ENCODE results near the gene DEPDC7. TPM values are rescaled to one million over a fixed set of nuclear protein-coding genes. Genes with fewer than 3 reads are reported as not detected.
A peak's percentile ranks its signal among the peaks of the same experiment; 100 is the strongest.
"Not testable (repeated sequence)": the region's sequence is repeated elsewhere in the genome, so short reads cannot be mapped to it uniquely, and the experiment has no call there.

The DEPDC7 gene
- total RNA-seq, 2 donors from 2014 or later = 1.2 to 2.4 TPM

DNA sequence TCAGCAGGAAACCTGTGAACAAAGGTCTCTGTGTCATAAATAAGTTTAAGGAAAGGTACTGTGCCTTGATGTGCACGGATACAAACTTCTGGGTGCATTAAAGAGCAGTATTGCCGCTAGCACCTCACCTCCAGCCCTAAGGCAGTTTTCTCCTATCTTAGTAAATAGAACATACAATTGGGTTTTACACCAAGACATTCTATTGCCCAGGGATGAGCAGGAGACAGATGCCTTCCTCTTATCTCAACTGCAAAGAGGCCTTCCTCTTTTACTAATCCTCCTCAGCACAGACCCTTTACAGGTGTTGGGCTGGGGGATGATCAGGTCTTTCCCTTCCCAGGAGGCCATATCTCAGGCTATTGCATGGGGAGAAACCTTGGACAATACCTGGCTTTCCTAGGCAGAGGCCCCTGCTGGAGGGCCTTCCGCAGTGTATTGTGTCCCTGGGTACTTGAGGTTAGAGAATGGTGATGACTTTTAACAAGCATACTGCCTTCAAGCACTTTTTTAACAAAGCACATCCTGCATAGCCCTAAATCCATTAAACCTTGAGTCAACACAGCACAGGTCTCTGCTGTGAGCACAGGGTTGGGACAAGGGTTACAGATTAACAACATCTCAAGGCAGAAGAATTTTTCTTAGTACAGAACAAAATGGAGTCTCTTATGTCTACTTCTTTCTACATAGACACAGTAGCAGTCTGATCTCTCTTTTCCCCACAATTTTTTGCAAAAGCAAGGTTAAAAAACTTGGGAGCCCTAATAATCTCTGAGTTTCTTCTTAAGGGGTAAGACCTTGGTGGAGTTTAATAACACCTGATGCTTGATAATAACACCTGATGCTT is 34.1 kb downstream of the DEPDC7 start:
- H3K4me1 Mint-ChIP-seq (ENCODE audit: low read depth); H3K27ac Mint-ChIP-seq; DNase-seq; H3K27me3 Mint-ChIP-seq (ENCODE audit: low read depth); H3K9me3 Mint-ChIP-seq; H3K4me3 Mint-ChIP-seq; ATAC-seq (replicated peaks in 1 of 2): not testable (repeated sequence)
- peaks cover 2 to 11% of the 10 kb centered on the region in 2 donors for H3K36me3 Mint-ChIP-seq (ENCODE audit: insufficient read depth in 2 of 2)

DNA sequence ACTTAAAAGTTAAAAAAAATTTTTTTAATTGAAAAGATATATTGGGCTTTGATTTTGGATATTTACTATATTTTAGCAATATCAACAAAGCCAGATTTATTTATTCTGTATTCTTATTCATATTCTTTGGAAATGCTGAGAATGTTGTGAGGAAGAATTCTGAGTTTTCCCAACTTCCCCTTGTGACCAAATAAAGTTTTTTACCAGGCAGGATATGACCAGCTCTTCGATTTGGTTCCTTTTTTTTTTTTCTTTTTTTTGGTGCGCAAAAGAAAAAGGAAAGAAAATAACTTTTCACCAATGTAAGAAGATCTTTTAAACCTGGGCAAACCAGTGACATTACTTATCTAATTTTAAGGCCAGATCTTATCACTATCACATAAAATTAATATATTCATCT is 36.6 kb downstream of the DEPDC7 start:
- no peak overlapping the region for H3K4me3 Mint-ChIP-seq
- no peaks in the 10 kb centered on the region for H3K9me3 Mint-ChIP-seq
- no peak overlapping the region for H3K27ac Mint-ChIP-seq
- H3K27me3 Mint-ChIP-seq (ENCODE audit: low read depth) = no peaks in the 10 kb centered on the region
- DNase-seq = no peak
- no peak for ATAC-seq (replicated peaks in 1 of 2)
- H3K4me1 Mint-ChIP-seq (ENCODE audit: low read depth) = no peaks in the 10 kb centered on the region
- H3K36me3 Mint-ChIP-seq (ENCODE audit: insufficient read depth in 2 of 2) = peaks cover 2 to 5% of the 10 kb centered on the region in 2 donors

DNA sequence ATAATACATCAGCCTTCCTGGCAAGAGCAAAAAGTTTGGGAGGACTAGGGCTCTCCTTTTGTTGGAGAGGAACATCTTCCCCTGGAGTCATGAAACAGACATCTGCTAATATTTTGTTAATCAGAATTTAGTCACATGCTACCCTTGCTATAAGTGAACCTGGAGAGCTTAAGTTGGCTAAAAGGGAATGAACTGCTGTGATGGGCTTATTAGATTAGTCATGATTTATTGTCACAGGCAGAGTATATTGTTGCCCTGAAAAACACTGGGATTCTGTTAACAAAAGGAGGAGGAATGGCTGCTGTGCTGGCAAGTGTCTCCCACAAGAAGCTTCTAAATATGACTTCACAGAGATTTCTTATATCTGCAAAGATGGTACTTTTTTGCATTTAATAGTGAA is 39.7 kb downstream of the DEPDC7 start:
- peaks cover 5% of the 10 kb centered on the region for H3K4me1 Mint-ChIP-seq (ENCODE audit: low read depth)

DNA sequence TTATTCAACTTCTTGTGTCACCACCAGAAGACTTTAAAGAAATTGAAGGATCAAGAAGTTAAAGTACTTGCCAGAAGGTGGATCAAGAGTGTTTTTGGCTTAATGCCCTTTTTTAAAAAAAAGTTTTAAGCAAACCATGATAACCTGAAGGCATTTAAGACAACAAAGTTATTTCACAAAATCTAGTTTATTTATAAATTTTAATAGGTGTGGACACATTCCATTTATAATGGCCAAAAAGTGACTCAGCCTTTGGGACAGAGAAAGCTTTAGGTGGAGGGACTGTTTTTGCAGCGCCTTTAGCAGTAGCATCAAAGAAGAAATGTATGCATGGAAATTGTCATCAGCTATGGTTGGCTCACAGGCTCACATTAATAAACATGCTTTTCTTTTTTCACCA is 41.6 kb downstream of the DEPDC7 start:
- no peak for ATAC-seq (replicated peaks in 1 of 2)
- H3K36me3 Mint-ChIP-seq (ENCODE audit: insufficient read depth in 2 of 2) = peaks cover 2 to 5% of the 10 kb centered on the region in 2 donors

More for the DNA sequence above, 39.7 kb downstream of the DEPDC7 start:
- Mint-ChIP-seq H3K36me3 (ENCODE audit: insufficient read depth in 2 of 2) (peaks cover 2 to 5% of the 10 kb centered on the region in 2 donors), H3K9me3 (no peaks in the 10 kb centered on the region), H3K27ac (no peak overlapping the region), H3K4me3 (no peak overlapping the region), H3K27me3 (ENCODE audit: low read depth) (no peaks in the 10 kb centered on the region)
- ATAC-seq (replicated peaks in 1 of 2) (no peak), DNase-seq (no peak)

DNA sequence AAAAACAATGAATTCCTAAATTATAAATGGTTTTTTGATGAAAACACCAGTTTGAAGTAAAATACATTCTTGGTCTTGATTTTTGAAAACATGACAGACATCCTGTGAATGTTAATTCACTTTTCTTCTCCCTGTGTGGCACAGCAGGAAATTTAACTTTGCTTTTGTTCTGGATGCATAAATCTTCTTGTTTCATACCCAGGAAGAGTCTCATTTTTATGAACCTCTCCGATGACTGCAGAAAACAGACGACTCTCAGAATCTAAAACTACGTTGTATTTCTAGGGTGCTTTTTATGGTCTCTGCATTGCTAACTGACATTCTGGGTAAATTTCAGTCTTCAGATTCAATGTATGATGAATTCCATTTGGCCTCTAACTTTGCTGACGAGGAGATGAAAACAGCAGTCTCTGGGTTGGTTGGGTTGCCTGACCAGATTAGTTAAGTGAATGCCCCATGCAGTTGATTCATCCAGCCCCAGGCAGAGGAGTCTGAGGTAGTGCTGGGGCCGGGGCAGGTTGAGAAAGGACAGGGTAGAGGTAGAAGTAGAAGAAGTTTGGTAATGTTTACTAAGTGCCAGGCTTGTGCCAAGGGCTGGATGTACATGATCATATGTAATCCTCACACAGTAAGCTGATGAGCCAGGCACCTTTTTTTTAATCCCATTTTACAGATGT is 43.8 kb downstream of the DEPDC7 start:
- Mint-ChIP-seq H3K9me3 (no peaks in the 10 kb centered on the region), H3K4me3 (no peak overlapping the region), H3K27me3 (ENCODE audit: low read depth) (no peaks in the 10 kb centered on the region), H3K4me1 (ENCODE audit: low read depth) (peaks cover 40% of the 10 kb centered on the region), H3K27ac (no peak overlapping the region), H3K36me3 (ENCODE audit: insufficient read depth in 2 of 2) (peaks cover 2 to 9% of the 10 kb centered on the region in 2 donors)
- DNase-seq (no peak), ATAC-seq (replicated peaks in 1 of 2) (no peak)

More for the DNA sequence above, 41.6 kb downstream of the DEPDC7 start:
- Mint-ChIP-seq H3K27ac (no peak overlapping the region), H3K9me3 (no peaks in the 10 kb centered on the region), H3K27me3 (ENCODE audit: low read depth) (no peaks in the 10 kb centered on the region), H3K4me1 (ENCODE audit: low read depth) (peaks cover 18% of the 10 kb centered on the region), H3K4me3 (no peak overlapping the region)
- DNase-seq = no peak

DNA sequence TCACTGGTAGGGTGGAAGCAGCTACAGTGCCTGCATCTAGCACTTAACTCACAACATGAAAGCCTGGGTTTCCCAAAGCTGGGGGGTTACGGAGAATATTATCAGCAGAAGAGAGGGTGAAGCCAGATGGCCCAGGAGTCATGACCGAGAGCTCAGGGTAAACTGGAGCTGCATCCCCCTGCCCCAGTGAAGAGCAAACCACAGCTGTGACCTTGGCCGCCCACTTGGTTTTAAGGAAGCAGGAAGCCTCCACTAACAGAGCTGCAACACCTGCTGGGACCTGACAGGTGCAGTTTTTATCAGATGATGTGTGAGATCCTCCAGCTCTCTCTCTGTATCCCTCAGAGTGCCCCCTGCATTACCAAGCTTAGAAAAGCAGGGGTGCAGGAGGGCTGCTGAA is 44.6 kb downstream of the DEPDC7 start:
- Mint-ChIP-seq H3K4me3 (no peak overlapping the region), H3K9me3 (no peaks in the 10 kb centered on the region), H3K27ac (no peak overlapping the region), H3K36me3 (ENCODE audit: insufficient read depth in 2 of 2) (peaks cover 2 to 9% of the 10 kb centered on the region in 2 donors), H3K27me3 (ENCODE audit: low read depth) (no peaks in the 10 kb centered on the region), H3K4me1 (ENCODE audit: low read depth) (peaks cover 48% of the 10 kb centered on the region)
- no peak for DNase-seq
- no peak for ATAC-seq (replicated peaks in 1 of 2)

DNA sequence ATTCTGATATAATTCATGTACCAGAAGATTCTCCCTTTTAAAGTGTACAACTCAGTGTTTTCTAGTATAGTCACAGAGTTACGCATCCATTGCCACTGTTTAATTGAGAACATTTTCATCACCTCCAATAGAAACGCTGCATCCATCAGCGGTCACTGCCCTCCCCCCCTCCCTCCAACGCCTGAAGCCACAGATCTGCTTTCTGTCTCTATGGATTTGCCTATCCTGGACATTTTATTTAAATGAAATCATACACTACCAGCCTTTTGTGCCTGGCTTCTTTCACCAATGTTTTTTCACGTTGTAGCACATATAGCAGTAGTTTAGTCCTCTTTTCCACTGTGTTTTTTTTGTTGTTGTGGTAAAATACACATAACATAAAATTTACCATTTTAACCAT is 46.5 kb downstream of the DEPDC7 start:
- no peak overlapping the region for H3K4me3 Mint-ChIP-seq
- no peaks in the 10 kb centered on the region for H3K27me3 Mint-ChIP-seq (ENCODE audit: low read depth)
- H3K9me3 Mint-ChIP-seq = no peaks in the 10 kb centered on the region
- DNase-seq (no peak), ATAC-seq (replicated peaks in 1 of 2) (no peak)
- H3K27ac Mint-ChIP-seq = no peak overlapping the region
- peaks cover 0 to 9% of the 10 kb centered on the region in 2 donors for H3K36me3 Mint-ChIP-seq (ENCODE audit: insufficient read depth in 2 of 2)
- peaks cover 56% of the 10 kb centered on the region for H3K4me1 Mint-ChIP-seq (ENCODE audit: low read depth)

DNA sequence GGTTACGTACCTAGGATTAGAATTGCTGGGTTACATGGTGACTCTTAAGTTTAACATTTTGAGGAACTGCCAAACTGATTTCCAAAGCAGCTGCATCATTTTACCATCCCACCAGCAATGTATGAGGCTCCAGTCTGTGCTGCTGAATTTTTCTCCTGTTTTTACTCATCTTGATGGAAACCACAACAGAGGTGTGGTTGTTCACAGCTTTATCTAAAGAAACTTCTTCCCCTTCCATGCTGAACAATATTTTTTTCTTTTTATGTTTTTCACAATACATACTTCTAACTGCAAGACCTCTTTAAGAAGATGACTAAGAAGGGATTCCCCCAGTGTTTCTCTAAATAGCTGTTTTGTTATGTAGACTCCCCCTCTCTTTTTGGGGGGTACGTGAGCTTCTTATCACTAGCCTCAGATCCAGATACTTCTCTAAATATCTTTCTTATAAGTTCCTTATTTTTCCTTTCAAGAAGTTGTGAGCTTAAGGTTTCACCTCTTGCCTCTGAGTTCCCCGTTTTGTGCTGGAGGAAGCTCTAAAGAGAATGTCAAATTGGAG is 47.7 kb downstream of the DEPDC7 start:
- Mint-ChIP-seq H3K9me3 (no peaks in the 10 kb centered on the region), H3K4me1 (ENCODE audit: low read depth) (peaks cover 56% of the 10 kb centered on the region), H3K27me3 (ENCODE audit: low read depth) (no peaks in the 10 kb centered on the region), H3K4me3 (peak overlapping the region in 1 of 2 donors; percentile 53), H3K36me3 (ENCODE audit: insufficient read depth in 2 of 2) (peaks cover 0 to 9% of the 10 kb centered on the region in 2 donors), H3K27ac (peak overlapping the region; percentile 90)
- ATAC-seq (replicated peaks in 1 of 2) (peak; percentile 79), DNase-seq (peak; percentile 15 to 19)

DNA sequence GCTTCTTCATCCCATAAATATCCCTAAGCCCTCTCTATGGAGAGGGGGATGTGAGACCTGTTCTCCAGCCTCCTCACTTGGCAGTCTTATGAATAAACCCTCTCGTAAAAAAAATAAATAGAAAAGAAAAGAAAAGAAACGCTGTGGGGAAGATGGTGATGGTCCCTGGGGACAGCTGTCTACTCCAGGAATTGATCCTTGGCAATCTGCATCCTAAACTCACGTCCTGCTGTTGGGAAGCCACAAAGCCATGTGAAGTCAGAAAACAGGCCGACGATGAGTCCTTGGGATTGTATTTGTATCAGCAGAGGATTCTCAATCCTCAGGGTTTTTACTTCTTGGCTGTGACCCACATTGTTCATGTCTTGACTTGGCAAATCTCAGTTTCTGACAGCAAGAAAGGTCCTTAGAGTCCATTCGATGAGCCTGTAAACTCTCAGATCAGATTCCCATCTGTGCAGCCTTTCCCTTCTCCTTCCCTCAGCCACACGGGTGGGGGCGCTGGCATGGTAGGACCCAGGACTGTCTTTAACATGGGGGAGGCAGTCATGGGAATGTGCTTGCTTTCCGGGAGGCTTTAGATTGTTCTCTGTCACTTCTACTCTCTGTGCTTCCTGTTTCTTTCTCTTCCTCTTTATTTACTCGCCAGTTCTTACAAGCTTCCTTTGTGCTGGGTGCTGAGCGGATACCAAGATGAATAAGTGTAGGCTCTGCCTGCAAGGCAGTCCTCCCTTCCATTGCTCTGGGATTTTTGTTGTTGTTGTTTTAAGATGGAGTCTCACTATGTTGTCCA is 48.6 kb downstream of the DEPDC7 start:
- DNase-seq (no peak), ATAC-seq (replicated peaks in 1 of 2) (no peak)
- Mint-ChIP-seq H3K36me3 (ENCODE audit: insufficient read depth in 2 of 2) (peaks cover 0 to 9% of the 10 kb centered on the region in 2 donors), H3K4me1 (ENCODE audit: low read depth) (peaks cover 56% of the 10 kb centered on the region), H3K27me3 (ENCODE audit: low read depth) (no peaks in the 10 kb centered on the region), H3K4me3 (peak overlapping the region in 1 of 2 donors; percentile 53), H3K9me3 (no peaks in the 10 kb centered on the region), H3K27ac (no peak overlapping the region)

DNA sequence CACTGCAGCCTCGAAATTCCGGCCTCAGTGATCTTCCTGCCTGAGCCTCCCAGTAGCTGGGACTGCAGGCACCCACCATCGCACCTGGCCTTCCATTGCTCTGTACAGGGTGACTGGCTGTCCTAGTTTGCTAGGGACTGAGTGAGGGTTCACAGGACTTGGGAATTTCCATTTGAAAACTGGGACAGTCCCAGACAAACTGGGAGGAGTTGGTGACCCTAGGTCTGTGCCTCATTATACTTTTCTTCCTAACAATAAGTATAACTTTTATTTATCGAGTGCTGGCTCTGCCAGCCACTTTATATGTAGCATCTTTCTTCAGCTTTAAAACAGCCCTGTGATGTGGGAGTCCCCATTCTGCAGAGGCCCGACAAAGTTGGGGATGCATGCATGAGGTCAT is 49.2 kb downstream of the DEPDC7 start:
- peaks cover 0 to 3% of the 10 kb centered on the region in 2 donors for H3K36me3 Mint-ChIP-seq (ENCODE audit: insufficient read depth in 2 of 2)
- no peaks in the 10 kb centered on the region for H3K9me3 Mint-ChIP-seq
- H3K4me1 Mint-ChIP-seq (ENCODE audit: low read depth) = peaks cover 56% of the 10 kb centered on the region
- H3K4me3 Mint-ChIP-seq = no peak overlapping the region
- DNase-seq = no peak
- ATAC-seq (replicated peaks in 1 of 2) = no peak
- H3K27me3 Mint-ChIP-seq (ENCODE audit: low read depth) = no peaks in the 10 kb centered on the region
- H3K27ac Mint-ChIP-seq = no peak overlapping the region

DNA sequence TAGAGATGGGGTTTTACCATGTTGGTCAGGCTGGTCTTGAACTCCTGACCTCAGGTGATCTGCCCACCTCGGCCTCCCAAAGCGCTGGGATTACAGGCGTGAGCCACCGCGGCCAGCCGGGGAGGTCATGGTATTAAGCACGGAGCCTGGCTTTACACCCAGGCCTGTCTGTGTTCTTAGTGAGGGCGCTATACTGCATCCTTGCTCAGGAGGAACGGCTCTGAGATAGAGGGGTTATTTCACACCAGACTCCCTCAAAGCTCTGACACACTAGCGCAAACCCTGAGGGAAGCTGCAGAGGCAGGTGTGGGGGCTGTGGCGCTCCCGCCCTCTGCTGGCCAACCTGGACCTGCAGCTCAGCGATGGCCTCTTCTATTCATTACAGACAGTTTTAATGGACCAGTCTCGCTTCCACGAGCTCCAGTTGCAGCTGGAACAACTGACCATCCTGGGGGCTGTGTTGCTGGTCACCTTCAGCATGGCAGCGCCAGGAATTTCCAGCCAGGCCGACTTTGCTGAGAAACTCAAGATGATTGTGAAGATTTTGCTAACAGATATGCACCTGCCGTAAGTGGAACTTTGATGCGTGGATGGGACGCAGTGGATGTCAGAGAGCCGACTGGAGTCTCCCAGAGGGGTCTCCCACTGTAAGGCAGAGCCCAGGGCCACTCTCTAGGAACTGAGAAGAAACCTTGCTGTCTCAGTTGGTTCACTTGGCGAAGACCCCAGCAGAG is 49.9 kb downstream of the DEPDC7 start:
- ATAC-seq (replicated peaks in 1 of 2) (peak; percentile 77 to 78), DNase-seq (peak; percentile 73 to 76)
- H3K9me3 Mint-ChIP-seq = no peaks in the 10 kb centered on the region
- peaks cover 48% of the 10 kb centered on the region for H3K4me1 Mint-ChIP-seq (ENCODE audit: low read depth)
- H3K36me3 Mint-ChIP-seq (ENCODE audit: insufficient read depth in 2 of 2) = peaks cover 0 to 6% of the 10 kb centered on the region in 2 donors
- no peaks in the 10 kb centered on the region for H3K27me3 Mint-ChIP-seq (ENCODE audit: low read depth)
- no peak overlapping the region for H3K4me3 Mint-ChIP-seq
- no peak overlapping the region for H3K27ac Mint-ChIP-seq

DNA sequence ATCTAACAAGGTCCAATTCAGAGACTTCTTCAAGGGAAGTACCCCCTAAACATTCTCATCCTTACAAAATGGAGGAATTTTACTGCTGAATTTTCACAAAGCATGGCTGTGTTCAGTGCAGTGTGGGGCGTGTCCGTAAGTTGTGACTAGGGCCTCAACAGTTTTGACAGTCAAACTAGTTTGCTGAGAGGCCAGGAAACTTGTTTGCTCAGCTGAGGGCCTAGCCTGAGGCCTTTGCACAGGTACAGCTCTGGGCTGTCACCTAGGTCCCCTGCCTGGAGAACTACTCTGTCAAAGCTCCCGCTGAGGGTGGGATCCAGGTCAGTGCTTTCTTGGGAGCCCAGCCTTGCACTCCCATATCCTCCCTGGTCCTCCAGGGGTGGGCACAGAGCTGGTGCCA is 51.6 kb downstream of the DEPDC7 start:
- Mint-ChIP-seq H3K9me3 (no peaks in the 10 kb centered on the region), H3K27me3 (ENCODE audit: low read depth) (no peaks in the 10 kb centered on the region), H3K4me1 (ENCODE audit: low read depth) (peaks cover 38% of the 10 kb centered on the region), H3K27ac (no peak overlapping the region), H3K4me3 (no peak overlapping the region), H3K36me3 (ENCODE audit: insufficient read depth in 2 of 2) (peaks cover 0 to 5% of the 10 kb centered on the region in 2 donors)
- DNase-seq (no peak), ATAC-seq (replicated peaks in 1 of 2) (no peak)
